Measurements from ENCODE around the gene NPTXR.

Gene NPTXR

DNA sequence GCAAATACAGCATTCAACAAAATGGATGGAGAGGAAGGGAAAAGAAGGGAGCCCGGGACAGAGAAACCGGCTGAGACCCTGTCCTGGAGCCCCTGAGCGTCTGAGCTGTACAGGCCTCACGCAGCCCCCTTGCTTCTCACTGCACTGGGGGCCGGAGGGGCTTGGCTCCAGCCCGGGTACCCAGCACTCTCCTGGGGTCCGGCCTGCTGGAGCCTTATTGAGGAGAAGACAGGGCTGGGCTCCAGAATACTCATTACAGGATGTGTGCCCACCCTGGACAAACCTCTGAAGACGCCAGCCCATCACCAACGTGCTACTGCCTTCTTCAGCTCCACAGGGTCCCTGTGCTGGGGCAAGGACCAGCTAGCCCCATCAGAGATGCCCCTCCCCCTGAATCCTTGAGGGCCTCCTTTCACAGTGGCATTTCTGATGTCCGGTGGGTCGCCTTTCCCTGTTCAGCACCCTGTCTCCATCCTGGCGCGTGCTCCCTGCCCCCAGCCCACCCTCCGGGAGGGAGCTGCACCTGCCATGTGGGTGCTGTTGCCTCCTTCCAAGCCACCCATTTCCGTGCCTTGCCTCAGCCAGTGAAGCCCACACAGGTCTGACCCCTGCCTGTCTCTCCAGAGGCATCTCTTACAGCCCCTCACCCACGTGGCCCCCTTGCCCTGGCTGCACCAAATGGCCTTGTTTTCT, 73.4 kb downstream of the NPTXR start:
- no peak for DNase-seq (ENCODE audit: low read depth in 2 of 2)

Measured in stimulated activated CD4-positive, alpha-beta T cell treated with anti-CD3 and anti-CD28 coated beads, Interleukin-1b, Interleukin-23, amount 100 ng/mL, for 1 hour (primary cell).